GM21447 (cell line): ENCODE measurements around the gene TNFSF4.
"Not testable (repeated sequence)": the region's sequence is repeated elsewhere in the genome, so short reads cannot be mapped to it uniquely, and the experiment has no call there.

Experiments
- ATAC-seq: cut with Tn5 transposase; IDR thresholded peaks from one replicate; pipeline ENCODE4 v1.9.1; 2021; ENCODE audit not compliant: unreplicated experiment

Gene TNFSF4, protein sequence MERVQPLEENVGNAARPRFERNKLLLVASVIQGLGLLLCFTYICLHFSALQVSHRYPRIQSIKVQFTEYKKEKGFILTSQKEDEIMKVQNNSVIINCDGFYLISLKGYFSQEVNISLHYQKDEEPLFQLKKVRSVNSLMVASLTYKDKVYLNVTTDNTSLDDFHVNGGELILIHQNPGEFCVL

DNA sequence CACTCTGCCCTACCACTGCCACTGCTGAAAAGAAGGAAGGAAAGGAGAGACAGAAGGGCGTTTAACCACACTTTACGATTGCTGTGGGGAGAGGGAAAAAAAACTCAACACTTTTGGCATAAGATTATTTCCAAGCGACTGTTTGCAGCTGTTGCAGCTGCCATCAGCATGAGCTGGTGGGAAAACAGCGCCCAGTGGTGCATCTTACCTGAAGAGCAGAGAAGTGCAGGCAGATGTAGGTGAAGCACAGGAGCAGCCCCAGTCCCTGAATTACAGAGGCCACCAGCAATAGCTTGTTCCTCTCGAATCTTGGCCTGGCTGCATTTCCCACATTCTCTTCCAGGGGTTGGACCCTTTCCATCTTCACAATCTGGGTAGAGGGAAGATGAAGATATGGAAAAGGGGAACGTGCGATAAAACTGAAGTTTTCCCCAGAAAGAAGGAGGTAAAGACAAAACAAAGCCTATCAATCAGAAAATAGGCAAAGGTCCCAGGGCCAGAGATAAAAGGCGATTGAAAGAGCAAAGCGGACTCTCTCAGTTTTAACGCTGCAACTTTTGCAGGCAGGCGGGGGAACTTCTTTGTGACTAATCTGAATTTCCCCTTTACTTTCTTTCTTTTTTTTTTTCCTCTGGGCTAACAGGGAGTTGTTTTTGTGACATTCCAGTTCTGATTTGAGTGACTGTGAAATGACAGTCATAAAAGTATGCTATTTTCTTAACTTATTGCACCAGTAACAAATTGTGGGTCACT is at the start of gene TNFSF4:
Gene TNFSF4 (minus strand): TSS at position 516 of the 753 bp plus-strand sequence. CDS start 155 bp downstream, at position 361.
- ATAC-seq: no peak

DNA sequence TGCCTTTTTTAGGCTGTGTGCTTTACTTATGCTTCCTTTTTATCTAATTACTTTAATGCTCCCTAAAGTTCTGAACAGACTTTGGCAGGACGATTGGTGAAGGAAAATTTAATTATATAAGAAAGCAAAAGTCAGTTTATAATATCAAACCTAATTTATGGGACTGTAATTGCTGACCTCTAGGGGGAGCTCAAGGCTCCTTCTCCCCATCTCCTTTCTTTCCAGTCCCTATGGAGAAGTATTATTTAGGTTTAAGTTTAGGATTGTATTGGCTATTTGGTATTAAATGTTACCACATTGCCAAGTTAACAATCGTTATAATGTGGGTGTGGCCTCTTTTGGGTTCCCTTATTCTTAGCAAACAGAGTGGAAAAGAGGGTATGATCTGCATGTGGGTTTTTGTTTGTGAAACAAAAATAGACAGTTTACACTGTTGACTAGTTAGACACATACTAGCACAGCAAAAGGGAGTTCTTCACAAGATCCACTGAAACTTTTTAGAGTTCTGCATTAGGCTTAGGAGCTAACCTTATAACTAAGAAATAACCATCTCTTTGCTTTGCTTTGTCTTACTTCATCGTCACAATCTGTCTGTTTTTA is 48.2 kb upstream of the TNFSF4 start:
- ATAC-seq: no peak

DNA sequence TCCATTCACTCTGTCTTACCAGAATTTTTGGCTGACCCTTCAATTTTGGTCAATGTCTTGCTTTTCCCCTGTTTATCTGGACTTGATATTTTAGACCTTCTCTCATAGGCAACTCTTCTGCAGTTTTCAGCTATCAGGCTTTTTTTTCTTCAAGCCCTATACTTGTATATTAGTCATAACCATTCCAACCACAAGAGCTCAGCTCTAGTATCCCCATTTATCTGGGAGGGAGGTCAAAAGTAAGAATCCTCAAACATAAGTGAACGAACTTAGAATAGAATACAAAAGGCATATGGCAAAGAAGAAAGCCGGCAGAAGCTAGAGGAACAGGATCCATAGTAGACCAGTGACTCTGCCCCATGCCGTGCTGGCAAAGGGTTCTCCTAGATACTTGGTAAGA is 45.9 kb upstream of the TNFSF4 start:
- ATAC-seq: no peak

DNA sequence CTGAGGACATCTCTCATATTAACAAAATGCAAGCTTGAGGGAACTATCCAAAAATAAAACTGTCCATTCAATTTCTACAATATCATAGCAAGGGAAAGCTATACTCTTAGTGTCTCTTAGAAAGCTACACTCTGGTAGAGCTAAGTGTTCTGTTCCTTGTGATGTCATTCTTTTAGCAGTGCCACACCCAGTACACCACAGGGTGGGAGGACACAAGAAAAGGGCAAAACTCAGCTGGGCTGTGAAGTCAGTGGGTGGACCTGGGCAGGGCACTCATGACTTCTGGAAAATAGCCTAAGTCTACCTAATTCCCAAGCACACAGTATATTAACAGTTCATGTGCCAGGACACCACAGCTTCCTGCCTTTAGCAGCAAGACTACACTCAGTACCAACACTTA is 42.2 kb upstream of the TNFSF4 start:
- no peak for ATAC-seq

DNA sequence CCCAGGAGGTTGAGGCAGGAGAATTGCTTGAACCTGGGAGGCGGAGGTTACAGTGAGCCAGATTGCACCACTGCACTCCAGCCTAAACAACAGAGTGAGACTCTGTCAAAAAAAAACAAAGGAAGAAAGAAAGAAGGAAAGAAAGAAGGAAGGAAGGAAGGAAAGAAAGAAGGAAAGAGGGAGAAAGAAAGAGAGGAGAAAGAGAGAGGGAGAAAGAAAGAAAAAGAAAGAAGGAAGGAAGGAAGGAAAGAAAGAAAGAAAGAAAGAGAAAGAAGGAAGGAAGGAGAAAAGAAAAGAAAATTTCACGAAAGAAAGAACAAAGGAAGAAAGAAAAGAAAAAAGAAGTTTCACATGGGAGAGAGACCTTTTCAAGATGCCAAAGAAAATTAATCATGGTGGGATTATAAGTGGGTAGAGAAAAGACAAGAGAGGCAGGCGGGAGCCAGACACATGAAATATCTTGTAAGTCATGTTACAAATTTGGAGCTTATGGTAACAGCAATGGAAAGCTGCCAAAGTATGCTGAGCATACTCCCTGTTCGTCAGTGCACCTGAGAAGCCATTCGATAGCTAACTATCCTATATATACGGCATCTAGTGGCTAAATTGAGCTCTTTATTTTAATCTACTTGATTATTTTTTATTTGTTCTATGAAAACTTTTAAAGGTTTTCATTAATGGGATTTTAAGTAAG is 41.3 kb upstream of the TNFSF4 start:
- ATAC-seq: no peak

DNA sequence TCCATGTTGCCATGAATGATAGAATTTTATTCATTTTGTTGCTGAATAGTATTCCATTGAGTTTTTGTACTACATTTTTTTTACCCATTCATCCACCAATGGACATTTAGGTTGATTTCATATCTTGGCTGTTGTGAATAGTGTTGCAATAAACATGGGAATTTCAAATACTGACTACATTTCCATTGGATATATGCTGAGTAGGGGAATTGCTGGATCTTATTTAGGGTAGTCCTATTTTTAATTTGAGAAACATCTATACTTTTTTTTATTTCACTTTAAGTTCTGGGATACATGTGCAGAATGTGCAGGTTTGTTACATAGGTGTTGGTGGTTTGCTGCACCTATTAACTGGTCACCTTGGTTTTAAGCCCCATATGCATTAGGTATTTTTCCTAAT is 38.8 kb upstream of the TNFSF4 start:
- ATAC-seq: no peak

DNA sequence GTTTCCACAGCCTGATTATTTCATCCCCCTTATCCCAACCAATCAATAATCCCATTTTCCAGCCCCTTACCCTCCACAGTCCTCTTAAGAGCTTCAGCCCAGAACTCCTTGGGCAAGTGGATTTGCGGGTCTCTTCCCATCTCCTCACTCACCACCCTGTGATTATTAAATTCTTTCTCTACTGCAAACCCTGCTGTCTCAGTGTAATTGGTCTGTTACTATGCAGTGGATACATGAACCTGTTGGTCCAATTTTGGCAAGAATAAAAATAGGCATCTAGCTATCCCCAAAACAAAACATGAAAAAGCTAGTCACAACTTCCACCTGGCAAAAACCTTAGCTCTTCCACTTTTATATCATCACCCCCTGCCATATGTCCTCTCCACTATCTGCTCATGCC is 36.2 kb upstream of the TNFSF4 start:
- ATAC-seq: no peak

DNA sequence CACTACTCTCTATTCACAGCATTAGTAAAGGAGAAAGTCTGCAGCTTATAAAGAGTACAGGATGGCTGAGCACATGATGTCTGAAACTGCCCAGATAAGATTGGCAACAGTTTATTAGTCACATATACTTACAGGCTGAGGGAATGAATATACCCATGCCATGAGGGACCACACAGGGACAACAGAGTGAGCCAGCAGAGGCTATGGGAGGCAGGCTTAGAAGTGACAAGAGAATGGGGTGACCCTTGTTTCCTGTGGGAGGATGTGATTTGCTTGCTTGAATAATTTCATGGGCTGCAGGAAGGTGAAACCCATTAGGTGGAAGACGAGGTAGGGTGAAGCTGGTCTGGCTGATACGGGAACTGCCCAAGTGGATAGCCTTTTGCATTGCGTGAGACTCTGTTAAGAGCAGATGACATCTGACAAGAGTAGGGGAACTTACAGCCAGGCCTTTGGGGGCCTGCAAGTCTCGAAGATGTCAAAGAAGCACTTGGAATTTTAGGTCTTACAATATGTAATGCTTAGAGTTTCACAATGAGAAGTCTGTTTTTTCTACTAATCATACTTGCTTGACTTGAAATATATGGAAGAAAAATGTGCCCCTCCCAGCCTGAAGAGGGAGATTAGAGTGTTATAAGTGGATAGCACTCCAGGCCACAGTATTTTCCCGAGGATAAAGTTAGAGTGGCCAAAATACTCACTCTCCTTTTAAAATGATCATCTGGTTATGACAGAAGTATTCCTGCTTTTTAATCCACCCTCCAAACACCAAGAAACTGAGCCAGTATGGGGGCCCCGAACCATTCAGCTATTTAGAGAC is 34.6 kb upstream of the TNFSF4 start:
- no peak for ATAC-seq

DNA sequence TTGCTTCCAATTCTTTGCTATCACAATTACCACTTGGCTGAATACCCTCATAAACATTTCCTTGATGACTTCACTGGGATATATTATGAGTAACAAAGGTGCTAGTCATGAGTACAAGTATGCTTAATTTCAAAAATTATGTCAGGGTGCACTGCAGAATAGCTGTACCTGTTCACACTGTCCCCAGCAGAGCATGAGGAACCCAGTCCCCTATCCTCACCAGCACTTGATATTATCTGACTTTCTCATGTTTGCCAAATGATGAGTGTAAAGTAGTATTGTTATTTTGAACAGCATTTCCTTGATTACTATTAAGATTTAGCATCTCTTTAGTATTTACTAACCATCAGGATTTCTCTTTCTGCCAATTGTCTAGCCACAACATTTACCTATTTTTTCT is 33.5 kb upstream of the TNFSF4 start:
- no peak for ATAC-seq

DNA sequence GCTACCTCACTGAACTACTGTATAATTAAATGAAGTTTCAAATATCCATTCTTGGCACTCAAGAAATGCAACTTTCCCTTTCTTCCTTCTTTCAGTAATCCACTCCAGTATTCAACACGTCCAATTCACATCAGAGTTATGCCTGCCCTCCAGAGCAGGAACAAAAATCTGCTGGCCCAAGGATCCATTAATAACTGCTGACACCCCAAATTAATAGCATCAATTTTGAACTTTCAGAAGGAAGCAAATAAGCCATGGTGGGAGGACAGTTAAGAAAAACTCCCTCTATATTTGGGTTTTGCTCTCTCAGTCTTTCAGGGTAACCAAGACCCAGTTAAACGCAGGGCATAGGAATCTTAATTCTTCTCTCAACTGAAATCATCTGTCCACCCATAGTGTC is 31.9 kb upstream of the TNFSF4 start:
- no peak for ATAC-seq

DNA sequence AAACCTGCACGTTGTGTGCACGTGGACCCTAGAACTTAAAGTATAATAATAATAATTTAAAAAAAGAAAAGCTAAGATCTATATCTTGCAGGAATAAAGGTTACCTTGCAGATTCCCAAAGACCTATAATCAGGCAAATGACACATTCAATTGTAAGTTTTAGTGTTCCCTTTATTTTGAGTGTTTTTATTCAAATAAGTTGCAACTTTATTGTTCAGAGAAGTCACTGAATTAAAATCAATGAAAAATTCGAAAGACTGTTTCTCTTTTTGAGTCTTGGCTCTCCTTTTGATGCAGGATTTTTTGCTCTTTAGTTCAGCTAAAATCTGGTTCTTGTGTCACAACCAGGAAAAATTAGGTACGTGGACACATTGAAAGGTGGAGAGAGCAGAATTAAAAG is 27.8 kb upstream of the TNFSF4 start:
- ATAC-seq: no peak

DNA sequence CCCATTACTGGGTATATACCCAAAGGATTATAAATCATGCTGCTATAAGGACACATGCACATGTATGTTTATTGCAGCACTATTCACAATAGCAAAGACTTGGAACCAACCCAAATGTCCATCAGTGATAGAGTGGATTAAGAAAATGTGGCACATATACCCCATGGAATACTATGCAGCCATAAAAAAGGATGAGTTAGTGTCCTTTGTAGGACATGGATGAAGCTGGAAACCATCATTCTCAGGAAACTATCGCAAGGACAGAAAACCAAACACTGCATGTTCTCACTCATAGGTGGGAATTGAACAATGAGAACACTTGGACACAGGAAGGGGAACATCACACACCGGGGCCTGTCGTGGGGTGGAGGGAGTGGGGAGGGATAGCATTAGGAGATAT is 27.3 kb upstream of the TNFSF4 start:
- not testable (repeated sequence) for ATAC-seq

DNA sequence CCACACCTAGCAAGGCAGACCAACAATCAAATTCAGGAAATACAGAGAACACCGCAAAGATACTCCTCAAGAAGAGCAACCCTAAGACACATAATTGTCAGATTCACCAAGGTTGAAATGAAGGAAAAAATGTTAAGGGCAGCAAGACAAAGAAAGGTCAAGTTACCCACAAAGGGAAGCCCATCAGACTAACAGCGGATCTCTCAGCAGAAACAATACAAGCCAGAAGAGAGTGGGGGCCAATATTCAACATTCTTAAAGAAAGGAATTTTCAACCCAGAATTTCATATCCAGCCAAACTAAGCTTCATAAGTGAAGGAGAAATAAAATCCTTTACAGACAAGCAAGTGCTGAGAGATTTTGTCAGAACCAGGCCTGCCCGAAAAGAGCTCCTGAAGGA is 21.9 kb upstream of the TNFSF4 start:
- ATAC-seq: not testable (repeated sequence)

DNA sequence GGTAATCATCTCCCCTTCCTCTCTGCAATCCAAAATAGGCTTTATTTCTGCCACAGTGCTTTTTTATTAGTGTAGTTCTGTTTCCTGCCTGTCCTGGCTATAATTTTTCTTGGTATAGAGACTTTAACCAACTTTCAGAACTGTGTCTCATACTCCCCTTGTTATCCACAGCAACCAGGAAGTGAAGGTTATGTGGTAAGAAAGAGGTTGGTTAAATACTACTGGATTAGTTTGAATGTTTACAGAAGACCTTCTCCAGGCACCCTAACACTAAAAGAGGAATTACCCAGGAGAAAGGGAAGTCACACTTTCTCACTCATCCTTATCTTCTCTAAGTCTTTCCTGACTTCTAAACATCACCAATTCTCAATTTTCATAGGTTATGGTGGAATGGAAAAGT is 17.8 kb upstream of the TNFSF4 start:
- no peak for ATAC-seq

DNA sequence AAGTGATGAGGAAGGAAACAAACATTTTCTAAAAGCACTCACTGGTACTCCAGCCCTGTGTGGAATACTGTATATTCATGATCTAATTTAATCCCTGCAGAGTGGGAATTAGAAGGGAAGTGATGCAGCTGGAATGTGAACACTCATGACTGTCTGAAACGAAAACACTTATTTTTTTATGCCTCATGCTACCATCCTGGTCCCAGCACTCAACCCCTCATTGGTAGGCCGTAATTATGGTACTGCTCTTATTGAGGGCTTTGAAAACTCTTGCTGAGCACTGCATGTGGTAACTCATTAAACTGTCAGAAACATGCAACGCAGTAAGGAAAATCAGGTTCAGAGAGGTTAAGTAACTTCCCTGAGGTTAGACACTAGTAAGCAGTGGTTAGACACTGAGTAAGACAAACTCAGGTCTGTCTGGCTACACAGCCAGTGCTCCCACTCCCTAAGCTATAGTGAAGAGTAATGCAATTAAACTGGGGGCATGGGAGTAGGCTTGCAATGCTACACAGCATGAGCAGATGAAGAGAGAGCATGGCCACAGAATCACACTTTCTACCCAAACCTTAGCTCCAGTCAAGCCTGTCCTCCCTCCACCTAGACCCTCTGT is 17.3 kb upstream of the TNFSF4 start:
- ATAC-seq: no peak

DNA sequence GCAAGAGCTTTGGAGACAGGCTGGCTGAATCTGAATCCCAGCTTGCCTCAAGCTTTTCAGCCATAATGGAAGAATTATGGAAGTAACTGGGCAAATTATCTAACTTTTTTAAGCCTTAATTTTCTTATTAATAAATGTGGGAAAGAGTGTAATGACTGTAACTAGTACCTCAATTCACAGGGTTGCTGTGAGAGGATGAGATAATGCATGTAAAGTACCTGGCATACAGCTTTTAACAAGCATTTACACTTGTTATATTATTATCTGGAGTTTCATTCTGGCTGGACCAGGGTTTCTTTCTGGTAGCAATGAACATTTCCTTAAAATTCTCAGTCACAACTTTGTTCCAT is 15.9 kb upstream of the TNFSF4 start:
- no peak for ATAC-seq

DNA sequence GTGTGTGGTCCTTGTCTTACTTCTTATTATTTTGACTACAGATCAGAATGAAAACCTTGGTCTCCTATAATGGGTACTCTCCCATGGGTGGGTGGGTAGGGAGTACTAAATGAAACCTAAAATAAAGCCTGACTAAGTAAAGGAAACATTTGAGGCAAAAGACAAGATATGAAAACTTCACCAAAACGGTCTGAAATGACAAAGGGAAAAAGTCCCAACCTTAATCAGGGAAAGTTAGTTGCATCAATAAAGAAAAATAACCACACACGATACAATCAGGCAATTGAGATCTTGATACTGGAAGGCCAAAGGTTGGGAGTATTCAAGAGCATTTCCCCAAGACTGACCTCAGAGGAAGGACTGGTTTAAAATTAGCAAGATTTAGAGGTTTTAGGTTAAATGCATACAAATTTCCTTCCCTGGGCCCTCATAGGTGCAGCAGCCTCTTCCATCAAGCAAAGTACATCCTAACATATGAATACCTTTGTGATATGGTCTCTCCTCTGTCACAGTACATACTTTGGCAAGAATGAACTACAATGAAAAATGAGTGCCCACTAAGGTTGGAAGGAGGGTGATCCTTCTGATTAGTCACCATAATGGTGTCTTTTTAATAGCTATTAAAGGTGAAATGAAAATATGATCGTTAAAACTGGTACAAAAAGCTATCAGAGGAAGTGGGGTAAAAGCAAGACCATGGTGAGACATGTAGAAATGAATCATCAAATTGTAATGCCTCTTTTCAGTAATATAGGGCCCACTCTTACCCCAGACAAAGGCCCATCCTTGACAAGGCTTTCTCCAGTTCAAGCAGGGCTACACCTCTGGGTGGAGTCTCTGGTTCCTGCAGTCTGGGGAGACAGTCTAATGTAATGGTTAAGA is 15.3 kb upstream of the TNFSF4 start:
- ATAC-seq: no peak

DNA sequence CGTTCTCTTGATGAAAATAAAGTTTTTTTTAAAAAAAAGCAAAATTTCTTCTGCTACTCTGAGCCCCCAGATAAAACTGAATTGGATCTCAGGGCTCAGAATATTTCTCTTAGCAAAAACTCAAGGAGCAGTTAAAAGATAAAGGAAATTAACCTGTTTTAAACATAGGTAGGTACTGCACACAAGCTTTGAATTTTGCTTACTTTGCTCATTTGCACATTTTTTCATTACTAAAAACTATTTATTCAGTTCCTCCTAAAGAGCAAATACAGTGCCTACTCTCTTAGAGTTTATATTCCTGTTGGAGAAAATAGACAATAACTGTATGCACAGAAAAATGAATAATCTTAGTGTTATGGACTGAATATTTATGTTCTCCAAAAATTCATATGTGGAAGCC is 13.0 kb upstream of the TNFSF4 start:
- no peak for ATAC-seq

DNA sequence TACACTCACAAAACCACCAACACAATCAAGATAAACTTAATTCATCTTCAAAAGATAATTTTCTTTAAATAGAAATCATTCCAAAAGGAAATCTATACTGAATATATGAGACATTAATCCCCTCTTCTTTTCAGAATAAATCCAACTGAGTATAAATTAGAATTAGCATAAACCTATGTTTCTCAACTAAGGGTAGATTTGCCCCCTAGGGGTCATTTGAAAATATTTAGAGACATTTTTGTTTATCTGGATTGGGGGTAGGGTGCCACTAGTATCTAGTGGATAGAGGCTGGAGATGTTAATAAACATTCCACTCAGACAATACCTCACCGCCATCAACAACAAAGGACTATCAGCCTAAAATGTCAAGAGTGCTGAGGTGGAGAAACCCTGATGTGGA is 6.5 kb upstream of the TNFSF4 start:
- ATAC-seq: no peak
